ENCODE data around the gene SLC7A4. TPM values are rescaled to one million over a fixed set of nuclear protein-coding genes. Genes with fewer than 3 reads are reported as not detected.
"Not testable (repeated sequence)": the region's sequence is repeated elsewhere in the genome, so short reads cannot be mapped to it uniquely, and the experiment has no call there.

SLC7A4 gene
- total RNA-seq, 1 donor from 2014 or later = 0.23 TPM

GRCh38 chr22:21043860-21044535, 11.6 kb upstream of the SLC7A4 start:
- ATAC-seq = no peak
- DNase-seq (ENCODE audit: low spot score) = no peak

GRCh38 chr22:21042978-21043859, 10.9 kb upstream of the SLC7A4 start:
- no peak for DNase-seq (ENCODE audit: low spot score)

DNA sequence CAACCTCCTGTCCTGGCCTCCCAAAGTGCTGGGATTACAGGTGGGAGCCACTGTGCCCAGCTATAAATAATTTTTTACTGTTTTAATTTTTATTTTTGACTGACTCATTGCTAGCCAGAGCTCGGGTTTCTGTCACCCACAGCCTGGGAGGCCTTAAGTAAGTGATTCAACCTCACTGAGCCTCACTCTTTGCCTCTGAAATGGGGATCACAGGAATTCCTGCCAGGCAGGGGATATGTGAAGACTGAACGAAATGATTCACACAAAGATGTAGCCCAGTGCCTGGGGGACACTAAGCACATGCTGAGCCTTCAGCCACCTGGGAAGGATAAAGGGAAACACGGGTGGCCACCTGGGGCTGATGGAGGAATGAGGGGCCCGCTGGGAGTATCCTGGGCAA, 9.6 kb upstream of the SLC7A4 start:
- no peak for ATAC-seq
- DNase-seq (ENCODE audit: low spot score) = no peak

More at GRCh38 chr22:21042978-21043859, 10.9 kb upstream of the SLC7A4 start:
- no peak for ATAC-seq

GRCh38 chr22:21039158-21039557, 6.8 kb upstream of the SLC7A4 start:
- not testable (repeated sequence) for ATAC-seq

GRCh38 chr22:21038405-21038804, 6.0 kb upstream of the SLC7A4 start:
- peak; percentile 30 for ATAC-seq
- DNase-seq (ENCODE audit: low spot score) = no peak

More at GRCh38 chr22:21039158-21039557, 6.8 kb upstream of the SLC7A4 start:
- DNase-seq (ENCODE audit: low spot score) = not testable (repeated sequence)

- DNase-seq (ENCODE audit: low spot score) (no peak), ATAC-seq (no peak)
Observed at GRCh38 chr22:21034989-21035388, 2.6 kb upstream of the SLC7A4 start.

- no peak for ATAC-seq
- no peak for DNase-seq (ENCODE audit: low spot score)
Observed at GRCh38 chr22:21033895-21034294, 1.5 kb upstream of the SLC7A4 start.

- DNase-seq (ENCODE audit: low spot score) (no peak), ATAC-seq (no peak)
Observed at GRCh38 chr22:21032868-21033688, 717 bp upstream of the SLC7A4 start.

GRCh38 chr22:21031545-21032036, 770 bp downstream of the SLC7A4 start:
- no peak for ATAC-seq

DNA sequence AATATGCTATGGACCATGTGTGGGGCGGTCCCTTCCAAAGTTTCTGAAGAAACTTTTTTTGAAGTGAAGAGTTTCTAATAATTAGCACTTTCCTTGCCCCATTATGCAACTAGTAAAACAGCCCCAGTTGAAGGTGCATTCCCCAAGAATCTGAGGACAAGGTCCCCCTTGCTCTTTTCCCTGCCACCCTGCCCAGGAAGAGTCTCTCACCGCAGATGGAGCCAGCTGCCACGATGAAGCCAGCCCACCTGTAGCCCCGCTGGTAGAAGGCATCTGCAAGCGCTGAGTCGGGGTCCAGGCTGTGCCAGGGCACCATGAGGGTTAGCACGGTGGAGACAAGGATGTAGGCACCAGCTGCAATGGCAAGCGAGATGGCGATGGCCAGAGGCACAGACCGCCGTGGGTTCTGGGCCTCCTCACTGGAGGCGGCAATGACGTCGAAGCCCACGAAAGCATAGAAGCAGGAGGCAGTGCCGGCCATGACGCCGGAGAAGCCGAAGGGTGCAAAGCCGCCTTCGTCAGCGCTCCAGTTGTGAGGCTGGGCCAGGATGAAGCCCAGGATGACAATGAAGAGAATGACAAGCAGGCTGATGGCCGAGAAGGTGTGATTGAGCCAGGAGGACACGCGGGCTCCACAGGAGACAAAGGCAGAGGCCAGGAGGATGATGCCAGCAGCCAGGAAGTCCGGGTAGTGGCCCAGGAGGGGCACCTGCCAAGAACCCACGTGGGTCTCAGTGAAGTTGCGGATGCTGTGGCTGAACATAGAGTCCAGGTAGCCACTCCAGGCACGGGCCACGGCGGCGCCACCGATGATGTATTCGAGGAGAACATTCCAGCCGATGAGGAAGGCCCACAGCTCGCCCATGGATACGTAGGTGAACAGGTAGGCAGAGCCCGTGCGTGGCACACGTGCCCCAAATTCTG, 1.5 kb downstream of the SLC7A4 start:
- no peak for ATAC-seq
- no peak for DNase-seq (ENCODE audit: low spot score)

More at GRCh38 chr22:21031545-21032036, 770 bp downstream of the SLC7A4 start:
- DNase-seq (ENCODE audit: low spot score) = no peak

GRCh38 chr22:21030032-21030431, 2.3 kb downstream of the SLC7A4 start:
- DNase-seq (ENCODE audit: low spot score) = no peak
- no peak for ATAC-seq

- no peak for DNase-seq (ENCODE audit: low spot score)
- ATAC-seq = no peak
Observed at GRCh38 chr22:21029486-21030025, 2.8 kb downstream of the SLC7A4 start.

GRCh38 chr22:21028277-21029251, 3.8 kb downstream of the SLC7A4 start:
- no peak for DNase-seq (ENCODE audit: low spot score)
- ATAC-seq = no peak

DNA sequence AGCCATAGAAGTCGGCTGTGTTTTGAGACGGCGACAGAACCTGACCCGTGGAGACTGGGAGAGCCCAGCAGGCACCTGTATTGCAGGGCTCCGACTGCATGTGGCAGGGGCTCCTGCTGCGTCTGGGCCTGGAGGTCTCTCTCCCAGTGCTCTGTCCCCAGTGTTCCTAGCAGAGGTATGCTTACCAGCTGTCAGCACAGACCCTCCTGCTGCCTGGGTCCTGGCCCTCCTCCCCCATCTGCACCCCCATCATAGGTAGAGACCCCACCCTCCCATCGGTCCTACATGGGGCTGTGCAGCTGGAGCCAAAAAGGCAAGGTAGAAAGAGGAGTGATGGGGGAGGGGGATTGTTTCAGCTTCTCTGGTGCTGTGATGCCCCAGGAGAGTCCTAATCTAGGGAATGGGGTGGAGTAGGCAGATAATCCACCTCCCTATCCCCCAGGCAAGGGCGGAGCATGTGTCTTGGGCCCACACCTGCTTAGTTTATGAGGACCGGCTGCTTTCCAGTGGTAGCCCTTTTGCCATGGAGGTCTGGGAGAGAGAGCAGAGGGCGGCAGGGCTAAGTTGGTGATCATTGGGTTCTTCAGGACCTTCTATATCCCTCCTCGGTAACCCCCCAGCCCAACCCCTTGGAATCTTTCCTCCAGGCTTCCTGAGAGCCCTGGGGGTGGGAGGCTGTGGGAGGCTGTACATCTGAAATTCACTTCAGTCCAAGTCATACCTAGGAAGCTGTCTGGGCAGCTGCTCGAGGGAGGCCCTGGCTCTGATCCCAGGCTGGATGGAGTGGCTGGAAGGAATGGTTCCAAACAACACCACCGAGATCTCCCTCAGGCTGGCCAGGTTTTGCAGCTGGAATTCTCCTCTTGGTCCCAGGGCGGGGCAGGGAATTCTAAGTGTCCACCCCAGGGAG, 5.3 kb downstream of the SLC7A4 start:
- DNase-seq (ENCODE audit: low spot score) = no peak
- ATAC-seq = no peak

DNA sequence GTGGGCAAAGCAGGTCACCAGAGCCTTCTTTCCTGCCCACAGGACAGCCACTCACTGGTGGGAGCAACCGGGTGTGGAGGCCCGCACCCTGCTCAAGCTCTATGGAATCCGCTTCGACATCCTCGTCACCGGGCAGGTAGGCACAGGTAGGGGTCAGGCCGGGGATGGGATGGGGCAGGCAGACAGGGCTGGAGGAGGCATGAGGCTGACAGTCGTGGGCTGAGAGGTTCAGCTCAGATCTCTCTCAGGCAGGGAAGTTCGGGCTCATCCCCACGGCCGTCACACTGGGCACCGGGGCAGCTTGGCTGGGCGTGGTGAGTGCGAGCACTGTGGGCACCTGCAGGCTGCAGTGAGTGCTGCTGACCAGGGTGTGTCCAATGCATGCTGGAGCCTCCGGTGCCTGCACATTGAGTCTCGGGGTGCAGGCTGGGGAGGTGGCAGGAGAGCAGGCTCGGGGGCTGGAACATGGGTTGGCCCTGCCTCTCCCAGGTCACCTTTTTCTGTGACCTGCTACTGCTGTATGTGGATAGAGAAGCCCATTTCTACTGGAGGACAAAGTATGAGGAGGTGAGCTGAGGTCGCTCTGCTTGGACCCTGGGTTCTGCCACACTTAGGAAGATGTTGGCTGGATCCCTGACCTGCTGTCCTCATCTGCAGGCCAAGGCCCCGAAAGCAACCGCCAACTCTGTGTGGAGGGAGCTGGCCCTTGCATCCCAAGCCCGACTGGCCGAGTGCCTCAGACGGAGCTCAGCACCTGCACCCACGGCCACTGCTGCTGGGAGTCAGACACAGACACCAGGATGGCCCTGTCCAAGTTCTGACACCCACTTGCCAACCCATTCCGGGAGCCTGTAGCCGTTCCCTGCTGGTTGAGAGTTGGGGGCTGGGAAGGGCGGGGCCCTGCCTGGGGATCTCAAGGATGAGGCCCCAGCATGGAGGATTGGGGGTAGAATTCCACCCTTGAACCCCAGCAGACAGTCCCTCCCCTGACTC, 6.3 kb downstream of the SLC7A4 start:
- DNase-seq (ENCODE audit: low spot score) (no peak), ATAC-seq (no peak)

- ATAC-seq (no peak), DNase-seq (ENCODE audit: low spot score) (no peak)
Observed at GRCh38 chr22:21025266-21025665, 7.1 kb downstream of the SLC7A4 start.
